Hepatocyte (in vitro differentiated cells): ENCODE results near the gene DPYD. TPM values are rescaled to one million over a fixed set of nuclear protein-coding genes. Genes with fewer than 3 reads are reported as not detected.

Source experiments
- DNase-seq: peaks from one replicate; pipeline ENCODE4 v3.0.0-alpha.2; 2016; ENCODE audit warnings: low spot score
- H2AFZ ChIP-seq: fragments of 200-600 bp; sonication (generic); 2 replicates; pipeline ENCODE4 v1.6.0; 2016; ENCODE audit warnings: antibody characterized with exemption, mild to moderate bottlenecking
- H3K27ac ChIP-seq: fragments of 200-600 bp; sonication (generic); 2 replicates; pipeline ENCODE4 v1.5.1; 2016; ENCODE audit warnings: mild to moderate bottlenecking
- H3K27me3 ChIP-seq: fragments of 200-600 bp; sonication (generic); 2 replicates; pipeline ENCODE4 v1.6.1; 2016
- H3K36me3 ChIP-seq: fragments of 200-600 bp; sonication (generic); replicated peaks from 2 replicates; pipeline ENCODE4 v1.5.1; 2016; ENCODE audit warnings: low read depth; ENCODE audit not compliant: insufficient read depth
- H3K4me1 ChIP-seq: fragments of 200-600 bp; sonication (generic); 2 replicates; pipeline ENCODE4 v1.5.1; 2016; ENCODE audit warnings: mild to moderate bottlenecking, moderate library complexity; ENCODE audit not compliant: insufficient read depth
- H3K4me2 ChIP-seq: fragments of 200-600 bp; sonication (generic); 2 replicates; pipeline ENCODE4 v1.6.0; 2016
- H3K4me3 ChIP-seq: fragments of 200-600 bp; sonication (generic); 2 replicates; pipeline ENCODE4 v1.5.1; 2016; ENCODE audit warnings: mild to moderate bottlenecking
- H3K79me2 ChIP-seq: fragments of 200-600 bp; sonication (generic); 2 replicates; pipeline ENCODE4 v1.6.0; 2017; ENCODE audit warnings: mild to moderate bottlenecking
- H3K9me2 ChIP-seq: fragments of 200-600 bp; sonication (generic); replicated peaks from 2 replicates; pipeline ENCODE4 v1.6.0; 2017; ENCODE audit warnings: mild to moderate bottlenecking; ENCODE audit not compliant: insufficient read depth
- H3K9me3 ChIP-seq: fragments of 200-600 bp; sonication (generic); 2 replicates; pipeline ENCODE4 v1.5.1; 2016; ENCODE audit warnings: low read depth, mild to moderate bottlenecking
- H4K20me1 ChIP-seq: fragments of 200-600 bp; sonication (generic); 2 replicates; pipeline ENCODE4 v1.6.0; 2016; ENCODE audit warnings: mild to moderate bottlenecking; ENCODE audit not compliant: insufficient read depth, poor library complexity, severe bottlenecking
- EZH2 ChIP-seq: fragments of 200-600 bp; sonication (generic); IDR thresholded peaks from 2 replicates; pipeline ENCODE4 v1.6.1; 2016; ENCODE audit warnings: antibody characterized with exemption, mild to moderate bottlenecking, borderline replicate concordance
- EZH2phosphoT487 ChIP-seq: fragments of 200-600 bp; sonication (generic); IDR thresholded peaks from one replicate; pipeline ENCODE4 v1.6.1; 2018; ENCODE audit warnings: antibody characterized with exemption, mild to moderate bottlenecking, low read depth, moderate library complexity; ENCODE audit not compliant: unreplicated experiment, severe bottlenecking
- WGBS: methylation state at CpG from one replicate; pipeline ENCODE4 v1.1.6; 2016; ENCODE audit warnings: low lambda C conversion rate; ENCODE audit errors: missing lambda C conversion rate; 5-methylcytosine and 5-hydroxymethylcytosine counted together
- polyA plus RNA-seq: library from polyadenylated mRNA; unstranded; fragments of >200 nt; fragmentation: Nextera tagmentation; extraction: Ambion mirVana; gene quantifications from 2 replicates; pipeline ENCODE4 v1.2.1, GENCODE V29; 2016
- total RNA-seq: library from RNA; depleted of rRNA; stranded (reverse); fragments of >200 nt; gene quantifications from 2 replicates; pipeline ENCODE4 v1.2.3, GENCODE V29; 2014
- TF ChIP-seq, protein P1 (sequence below): fragments of 200-600 bp; sonication (generic); IDR thresholded peaks from 2 replicates; pipeline ENCODE4 v1.5.1; 2016; ENCODE audit warnings: antibody characterized with exemption, mild to moderate bottlenecking; ENCODE audit not compliant: poor library complexity

The DPYD gene
- total and polyA plus RNA-seq, 2 experiments from 2014 or later: 7.5 to 21.8 TPM

- Histone ChIP-seq H3K4me3 (no peak overlapping the region), H2AFZ (no peak overlapping the region), H3K27ac (no peak overlapping the region), H3K9me2 (no peaks in the 10 kb centered on the region), H3K27me3 (no peaks in the 10 kb centered on the region), H3K36me3 (no peaks in the 10 kb centered on the region), H3K4me1 (no peaks in the 10 kb centered on the region), H4K20me1 (no peaks in the 10 kb centered on the region), H3K9me3 (no peaks in the 10 kb centered on the region), H3K79me2 (no peaks in the 10 kb centered on the region), H3K4me2 (no peak overlapping the region)
- no peak for DNase-seq
- WGBS: 72% methylated on average over 8 of the region's 8 CpGs
- TF ChIP-seq EZH2phosphoT487 (no peak), EZH2 (no peak)
- TF ChIP-seq, protein P1, sequence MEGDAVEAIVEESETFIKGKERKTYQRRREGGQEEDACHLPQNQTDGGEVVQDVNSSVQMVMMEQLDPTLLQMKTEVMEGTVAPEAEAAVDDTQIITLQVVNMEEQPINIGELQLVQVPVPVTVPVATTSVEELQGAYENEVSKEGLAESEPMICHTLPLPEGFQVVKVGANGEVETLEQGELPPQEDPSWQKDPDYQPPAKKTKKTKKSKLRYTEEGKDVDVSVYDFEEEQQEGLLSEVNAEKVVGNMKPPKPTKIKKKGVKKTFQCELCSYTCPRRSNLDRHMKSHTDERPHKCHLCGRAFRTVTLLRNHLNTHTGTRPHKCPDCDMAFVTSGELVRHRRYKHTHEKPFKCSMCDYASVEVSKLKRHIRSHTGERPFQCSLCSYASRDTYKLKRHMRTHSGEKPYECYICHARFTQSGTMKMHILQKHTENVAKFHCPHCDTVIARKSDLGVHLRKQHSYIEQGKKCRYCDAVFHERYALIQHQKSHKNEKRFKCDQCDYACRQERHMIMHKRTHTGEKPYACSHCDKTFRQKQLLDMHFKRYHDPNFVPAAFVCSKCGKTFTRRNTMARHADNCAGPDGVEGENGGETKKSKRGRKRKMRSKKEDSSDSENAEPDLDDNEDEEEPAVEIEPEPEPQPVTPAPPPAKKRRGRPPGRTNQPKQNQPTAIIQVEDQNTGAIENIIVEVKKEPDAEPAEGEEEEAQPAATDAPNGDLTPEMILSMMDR: no peak
Observed at GRCh38 chr1:97119260-97120158, 801.3 kb downstream of the DPYD start.

GRCh38 chr1:97114842-97115241 lies 806.0 kb downstream of the DPYD start:
- 66% methylated on average over 2 of the region's 2 CpGs for WGBS
- H3K4me3 ChIP-seq: no peak overlapping the region
- H3K9me3 ChIP-seq: no peaks in the 10 kb centered on the region
- H4K20me1 ChIP-seq: no peaks in the 10 kb centered on the region
- no peak overlapping the region for H3K4me2 ChIP-seq
- H2AFZ ChIP-seq: no peak overlapping the region
- no peaks in the 10 kb centered on the region for H3K27me3 ChIP-seq
- no peaks in the 10 kb centered on the region for H3K9me2 ChIP-seq
- no peaks in the 10 kb centered on the region for H3K4me1 ChIP-seq
- H3K27ac ChIP-seq: no peak overlapping the region
- no peaks in the 10 kb centered on the region for H3K79me2 ChIP-seq
- no peaks in the 10 kb centered on the region for H3K36me3 ChIP-seq
- DNase-seq: no peak
- TF ChIP-seq, protein P1: no peak

DNA sequence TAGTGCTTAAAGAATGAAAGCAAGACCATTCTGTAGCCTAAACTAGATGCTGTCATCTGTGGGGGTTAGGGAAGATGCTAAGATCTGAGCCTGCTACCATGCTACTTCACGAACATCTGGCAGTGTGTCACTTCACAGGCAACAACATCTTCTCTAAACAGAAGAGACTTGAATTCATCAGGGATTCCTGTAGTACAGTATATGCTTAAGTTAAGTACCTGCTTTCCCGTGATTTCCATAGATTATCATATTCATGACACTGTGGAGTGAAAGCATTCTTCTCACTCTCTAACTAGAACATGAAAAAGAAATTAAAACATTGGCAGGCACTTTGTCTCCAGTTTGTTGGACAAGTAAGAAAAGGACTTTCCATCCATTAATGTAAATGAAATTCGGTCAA lies 808.4 kb downstream of the DPYD start:
- Histone ChIP-seq H2AFZ (no peak overlapping the region), H3K4me1 (no peaks in the 10 kb centered on the region), H3K4me2 (no peak overlapping the region), H3K9me2 (no peaks in the 10 kb centered on the region), H3K4me3 (no peak overlapping the region), H3K27me3 (no peaks in the 10 kb centered on the region), H3K79me2 (no peaks in the 10 kb centered on the region), H3K36me3 (no peaks in the 10 kb centered on the region), H3K27ac (no peak overlapping the region), H4K20me1 (no peaks in the 10 kb centered on the region), H3K9me3 (no peaks in the 10 kb centered on the region)
- DNase-seq: no peak
- 80% methylated on average over 3 of the region's 3 CpGs for WGBS
- TF ChIP-seq, protein P1: no peak
- TF ChIP-seq EZH2: no peak
- no peak for TF ChIP-seq EZH2phosphoT487
